ENCODE data around the gene SCYGR2.

GRCh38 chr2:227615181-227615580, 16.5 kb downstream of the SCYGR2 start:
- TF ChIP-seq CTCF (IDR thresholded peaks at IDR 0.05) (no peak), POLR2AphosphoS5 (IDR thresholded peaks at IDR 0.05) (no peak)

Data from breast epithelium (tissue), 3 donors.